ENCODE data around the gene DISC1. TPM values are rescaled to one million over a fixed set of nuclear protein-coding genes. Genes with fewer than 3 reads are reported as not detected.
"Not testable (repeated sequence)": the region's sequence is repeated elsewhere in the genome, so short reads cannot be mapped to it uniquely, and the experiment has no call there.

Gene DISC1
- total RNA-seq, 1 experiment from 2014 or later, result 13.5 TPM

- H3K9me3 Mint-ChIP-seq (ENCODE audit: unreplicated experiment), result no peaks in the 10 kb centered on the region
- no peak overlapping the region for H3K4me3 ChIP-seq (ENCODE audit: low read depth, low read length)
- H3K4me3 Mint-ChIP-seq (ENCODE audit: unreplicated experiment), result no peak overlapping the region
- H3K36me3 ChIP-seq (ENCODE audit: control insufficient read depth, insufficient read depth, low read length), result no peaks in the 10 kb centered on the region
- intact Hi-C loops (cut with micrococcal nuclease; ENCODE audit: unreplicated experiment), result no loop called here
- no TSS peak for BruUV-seq (replicated peaks)
- H3K4me1 ChIP-seq, result no peaks in the 10 kb centered on the region; the same call in 1 of the 2 replicates
- POLR2A ChIA-PET, result no interaction called here
- DNase-seq, result no peak
- H3K27ac Mint-ChIP-seq (ENCODE audit: unreplicated experiment), result no peak overlapping the region
- TF ChIP-seq CTCF (IDR thresholded peaks at IDR 0.05; ENCODE audit: insufficient read depth in 1 of 2, low read depth in 1 of 2, low read length in 1 of 2, severe bottlenecking in 1 of 2, unreplicated experiment in 1 of 2), result no peak
- no peaks in the 10 kb centered on the region for H3K9me3 ChIP-seq
- H3K27me3 Mint-ChIP-seq (ENCODE audit: insufficient read depth, unreplicated experiment), result no peaks in the 10 kb centered on the region
- H3K27me3 ChIP-seq (replicated peaks; ENCODE audit: control insufficient read depth, insufficient read depth, low read length), result no peaks in the 10 kb centered on the region
- CTCF ChIA-PET, result no interaction called here
- no peaks in the 10 kb centered on the region for H3K36me3 Mint-ChIP-seq (ENCODE audit: insufficient read depth, unreplicated experiment)
- peaks cover 8% of the 10 kb centered on the region for H3K4me1 Mint-ChIP-seq (ENCODE audit: low read depth, unreplicated experiment)
These were observed 33.8 kb upstream of the DISC1 start for GRCh38 chr1:231592809-231593208.

- H3K4me3 ChIP-seq (ENCODE audit: low read depth, low read length); H3K4me1 Mint-ChIP-seq (ENCODE audit: low read depth, unreplicated experiment); H3K4me1 ChIP-seq; CTCF ChIA-PET; H3K9me3 ChIP-seq; BruUV-seq (replicated peaks); H3K27me3 ChIP-seq (replicated peaks; ENCODE audit: control insufficient read depth, insufficient read depth, low read length); DNase-seq; POLR2A ChIA-PET; H3K27me3 Mint-ChIP-seq (ENCODE audit: insufficient read depth, unreplicated experiment); H3K9me3 Mint-ChIP-seq (ENCODE audit: unreplicated experiment); H3K36me3 ChIP-seq (ENCODE audit: control insufficient read depth, insufficient read depth, low read length); H3K4me3 Mint-ChIP-seq (ENCODE audit: unreplicated experiment); H3K27ac Mint-ChIP-seq (ENCODE audit: unreplicated experiment); intact Hi-C loops (cut with micrococcal nuclease; ENCODE audit: unreplicated experiment); H3K36me3 Mint-ChIP-seq (ENCODE audit: insufficient read depth, unreplicated experiment): not testable (repeated sequence)
These were observed 33.3 kb upstream of the DISC1 start for GRCh38 chr1:231593264-231593663.

DNA sequence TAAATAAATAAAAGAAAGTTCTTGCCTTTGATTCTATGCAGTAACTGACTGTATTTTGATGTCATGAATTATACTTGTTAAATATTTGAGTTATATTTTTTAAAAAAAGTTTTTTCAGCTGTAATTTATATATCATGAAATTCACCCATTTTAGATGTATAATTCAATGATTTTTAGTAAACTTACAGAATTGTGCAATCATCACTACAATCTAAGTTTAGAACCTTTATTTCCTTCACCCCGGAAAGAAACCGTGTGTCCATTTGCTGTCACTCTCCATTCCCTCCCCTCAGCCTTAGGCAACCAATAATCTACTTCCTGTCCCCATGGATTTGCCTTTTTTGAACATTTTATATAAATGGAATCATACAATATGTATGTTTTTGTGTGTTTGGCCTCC lies 32.5 kb upstream of the DISC1 start:
- CTCF ChIA-PET, result no interaction called here
- H3K9me3 ChIP-seq, result no peaks in the 10 kb centered on the region
- Mint-ChIP-seq H3K27ac (ENCODE audit: unreplicated experiment) (no peak overlapping the region), H3K36me3 (ENCODE audit: insufficient read depth, unreplicated experiment) (no peaks in the 10 kb centered on the region), H3K4me1 (ENCODE audit: low read depth, unreplicated experiment) (peaks cover 8% of the 10 kb centered on the region), H3K9me3 (ENCODE audit: unreplicated experiment) (no peaks in the 10 kb centered on the region), H3K27me3 (ENCODE audit: insufficient read depth, unreplicated experiment) (no peaks in the 10 kb centered on the region), H3K4me3 (ENCODE audit: unreplicated experiment) (no peak overlapping the region)
- no peak for DNase-seq
- H3K4me1 ChIP-seq, result no peaks in the 10 kb centered on the region; the same call in 1 of the 2 replicates
- TF ChIP-seq CTCF (IDR thresholded peaks at IDR 0.05; ENCODE audit: insufficient read depth in 1 of 2, low read depth in 1 of 2, low read length in 1 of 2, severe bottlenecking in 1 of 2, unreplicated experiment in 1 of 2), result no peak
- POLR2A ChIA-PET, result no interaction called here
- intact Hi-C loops (cut with micrococcal nuclease; ENCODE audit: unreplicated experiment), result no loop called here
- no peaks in the 10 kb centered on the region for H3K27me3 ChIP-seq (replicated peaks; ENCODE audit: control insufficient read depth, insufficient read depth, low read length)
- H3K36me3 ChIP-seq (ENCODE audit: control insufficient read depth, insufficient read depth, low read length), result no peaks in the 10 kb centered on the region
- H3K4me3 ChIP-seq (ENCODE audit: low read depth, low read length), result no peak overlapping the region
- no TSS peak for BruUV-seq (replicated peaks)

DNA sequence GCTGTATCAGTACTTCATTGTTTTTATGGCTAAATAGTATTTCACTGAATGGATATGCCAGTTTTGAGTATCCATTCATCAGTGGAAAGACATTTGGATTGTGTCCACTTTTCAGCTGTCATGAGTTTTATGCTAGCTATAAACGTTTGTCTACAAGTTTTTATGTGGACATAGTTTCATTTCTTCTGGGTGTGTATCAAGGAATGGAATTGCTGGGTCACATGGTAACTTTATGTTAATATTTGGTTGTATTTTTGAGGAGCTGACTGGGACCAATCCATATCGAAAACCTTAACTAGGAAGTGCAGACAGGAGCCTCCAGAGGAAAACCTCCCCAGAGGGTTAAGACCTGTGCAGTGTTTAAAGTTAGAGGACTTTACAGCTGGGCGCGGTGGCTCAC lies 31.8 kb upstream of the DISC1 start:
- intact Hi-C loops (cut with micrococcal nuclease; ENCODE audit: unreplicated experiment), result no loop called here
- no peaks in the 10 kb centered on the region for H3K27me3 ChIP-seq (replicated peaks; ENCODE audit: control insufficient read depth, insufficient read depth, low read length)
- CTCF ChIA-PET, result no interaction called here
- no peaks in the 10 kb centered on the region for H3K9me3 ChIP-seq
- POLR2A ChIA-PET, result no interaction called here
- no peak for TF ChIP-seq CTCF (IDR thresholded peaks at IDR 0.05; ENCODE audit: insufficient read depth in 1 of 2, low read depth in 1 of 2, low read length in 1 of 2, severe bottlenecking in 1 of 2, unreplicated experiment in 1 of 2)
- no peaks in the 10 kb centered on the region for H3K36me3 Mint-ChIP-seq (ENCODE audit: insufficient read depth, unreplicated experiment)
- H3K27me3 Mint-ChIP-seq (ENCODE audit: insufficient read depth, unreplicated experiment), result no peaks in the 10 kb centered on the region
- DNase-seq, result no peak
- H3K4me3 ChIP-seq (ENCODE audit: low read depth, low read length), result no peak overlapping the region
- no TSS peak for BruUV-seq (replicated peaks)
- no peak overlapping the region for H3K27ac Mint-ChIP-seq (ENCODE audit: unreplicated experiment)
- no peak overlapping the region for H3K4me3 Mint-ChIP-seq (ENCODE audit: unreplicated experiment)
- H3K36me3 ChIP-seq (ENCODE audit: control insufficient read depth, insufficient read depth, low read length), result no peaks in the 10 kb centered on the region
- no peaks in the 10 kb centered on the region for H3K9me3 Mint-ChIP-seq (ENCODE audit: unreplicated experiment)
- H3K4me1 Mint-ChIP-seq (ENCODE audit: low read depth, unreplicated experiment), result peaks cover 8% of the 10 kb centered on the region
- no peaks in the 10 kb centered on the region; the same call in 1 of the 2 replicates for H3K4me1 ChIP-seq

Measured in Caco-2 (cell line).